Endodermal cell (in vitro differentiated cells): Measurements from ENCODE around the gene AKAP13. TPM values are rescaled to one million over a fixed set of nuclear protein-coding genes. Genes with fewer than 3 reads are reported as not detected.

Experiments
- DNase-seq: peaks from one replicate; pipeline ENCODE4 v3.0.0-alpha.2; 2017
- H3K27ac ChIP-seq: 2 replicates; pipeline ENCODE4 v1.5.1; 2013; ENCODE audit warnings: mild to moderate bottlenecking, low read depth, low read length, moderate library complexity
- H3K27me3 ChIP-seq: 2 replicates; pipeline ENCODE4 v1.6.1; 2013; ENCODE audit warnings: mild to moderate bottlenecking, low read length, moderate library complexity; ENCODE audit not compliant: insufficient read depth, control insufficient read depth, poor library complexity, severe bottlenecking
- H3K36me3 ChIP-seq: 2 replicates; pipeline ENCODE4 v1.7.0; 2013; ENCODE audit warnings: mild to moderate bottlenecking, low read length, moderate library complexity; ENCODE audit not compliant: control insufficient read depth, insufficient read depth
- H3K4me1 ChIP-seq: one replicate; pipeline ENCODE4 v1.7.0; 2013; ENCODE audit warnings: low read length; ENCODE audit not compliant: control insufficient read depth, insufficient read depth
- H3K4me3 ChIP-seq: 2 replicates; pipeline ENCODE4 v1.5.1; 2013; ENCODE audit warnings: mild to moderate bottlenecking, low read length, moderate library complexity
- H3K9ac ChIP-seq: 2 replicates; pipeline ENCODE4 v1.6.1; 2013; ENCODE audit warnings: mild to moderate bottlenecking, low read length, moderate library complexity; ENCODE audit not compliant: poor library complexity, severe bottlenecking; ENCODE audit errors: extremely low read depth
- H3K9me3 ChIP-seq: 2 replicates; pipeline ENCODE4 v1.6.1; 2013; ENCODE audit warnings: mild to moderate bottlenecking, low read length, moderate library complexity; ENCODE audit not compliant: control insufficient read depth
- H3K27ac Mint-ChIP-seq: 2 replicates; pipeline ENCODE4 v1.8.0; 2020; ENCODE audit warnings: mixed read lengths
- H3K27me3 Mint-ChIP-seq: 2 replicates; pipeline ENCODE4 v1.8.0; 2021; ENCODE audit warnings: mild to moderate bottlenecking, mixed read lengths; ENCODE audit not compliant: insufficient read depth
- H3K36me3 Mint-ChIP-seq: 2 replicates; pipeline ENCODE4 v1.8.0; 2020; ENCODE audit warnings: low read depth, mixed read lengths
- H3K4me1 Mint-ChIP-seq: 2 replicates; pipeline ENCODE4 v1.8.0; 2020; ENCODE audit warnings: mixed read lengths
- H3K4me3 Mint-ChIP-seq: 2 replicates; pipeline ENCODE4 v1.8.0; 2020; ENCODE audit warnings: mild to moderate bottlenecking, moderate library complexity, mixed read lengths
- H3K9me3 Mint-ChIP-seq: 2 replicates; pipeline ENCODE4 v1.8.0; 2020; ENCODE audit warnings: mild to moderate bottlenecking, mixed read lengths
- WGBS, 2 experiments: methylation state at CpG; one replicate each; pipeline versions ENCODE4 v1.1.5 to v1.1.7; 2013; ENCODE audit warnings: missing lambda C conversion rate in 2 of 2, mixed read lengths in 1 of 2; ENCODE audit not compliant: insufficient coverage in 1 of 2, insufficient read length in 1 of 2; 5-methylcytosine and 5-hydroxymethylcytosine counted together
- total RNA-seq, 2 donors: library from RNA; stranded (reverse); fragmentation: NEBNext Ultra II Directional in 1 of 2; extraction: Animal tissue kit (Norgen Biotek cat#: 25700) in 1 of 2; gene quantifications; 2 replicates in 1 of 2; 3 replicates in 1 of 2; pipeline ENCODE4 v1.2.1, GENCODE V29; 2021
- TF ChIP-seq, protein P1 (sequence below): fragments of 200-600 bp; sonication (generic); conservative IDR thresholded peaks from 2 replicates; pipeline ENCODE4 v1.5.0; 2021; ENCODE audit warnings: antibody characterized with exemption, mild to moderate bottlenecking

The AKAP13 gene
- total RNA-seq, 2 donors from 2014 or later: 115 to 131 TPM

DNA sequence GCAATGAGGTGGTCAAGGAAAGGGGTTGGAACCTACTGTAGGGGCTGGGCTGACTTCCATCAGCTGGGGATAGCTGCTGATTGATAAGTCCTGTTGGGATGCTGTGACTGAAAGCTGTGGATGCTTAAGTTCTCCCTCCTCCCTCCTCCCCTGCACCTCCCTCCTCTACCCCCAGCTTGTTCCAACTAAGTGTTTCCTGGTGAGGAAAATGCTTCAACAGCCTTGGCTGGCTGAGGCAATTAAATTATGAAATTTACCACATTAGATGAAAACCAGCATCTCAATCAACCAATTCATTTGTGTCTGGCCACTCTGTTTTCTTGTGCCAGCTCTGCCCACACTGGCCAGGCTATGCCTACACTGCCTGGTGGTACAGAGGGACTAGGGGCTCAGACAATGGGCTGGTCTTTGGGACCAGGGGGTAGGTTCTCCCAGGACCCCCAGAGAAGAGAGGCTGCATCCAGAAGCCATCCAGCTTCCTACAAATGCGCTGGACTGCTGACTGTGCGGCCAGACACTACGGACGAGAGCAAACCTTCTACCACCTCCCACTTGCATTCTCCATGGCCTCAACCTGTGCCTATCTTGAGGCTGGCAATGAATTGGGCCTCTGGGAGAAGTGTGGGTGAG, 411.8 kb downstream of the AKAP13 start:
- 96 to 100% methylated on average over 4 of the region's 4 CpGs for WGBS, 2 experiments
- Histone ChIP-seq H3K27ac (no peak overlapping the region), H3K36me3 (no peaks in the 10 kb centered on the region), H3K4me3 (peak overlapping the region; percentile 93), H3K27me3 (no peaks in the 10 kb centered on the region), H3K9me3 (no peaks in the 10 kb centered on the region), H3K4me1 (peaks cover 9% of the 10 kb centered on the region), H3K9ac (no peak overlapping the region)
- Mint-ChIP-seq H3K27ac (no peak overlapping the region), H3K36me3 (peaks cover 3% of the 10 kb centered on the region), H3K4me1 (peaks cover 29% of the 10 kb centered on the region), H3K4me3 (no peak overlapping the region), H3K9me3 (no peaks in the 10 kb centered on the region), H3K27me3 (peaks cover 7% of the 10 kb centered on the region)
- no peak for DNase-seq
- TF ChIP-seq, protein P1, sequence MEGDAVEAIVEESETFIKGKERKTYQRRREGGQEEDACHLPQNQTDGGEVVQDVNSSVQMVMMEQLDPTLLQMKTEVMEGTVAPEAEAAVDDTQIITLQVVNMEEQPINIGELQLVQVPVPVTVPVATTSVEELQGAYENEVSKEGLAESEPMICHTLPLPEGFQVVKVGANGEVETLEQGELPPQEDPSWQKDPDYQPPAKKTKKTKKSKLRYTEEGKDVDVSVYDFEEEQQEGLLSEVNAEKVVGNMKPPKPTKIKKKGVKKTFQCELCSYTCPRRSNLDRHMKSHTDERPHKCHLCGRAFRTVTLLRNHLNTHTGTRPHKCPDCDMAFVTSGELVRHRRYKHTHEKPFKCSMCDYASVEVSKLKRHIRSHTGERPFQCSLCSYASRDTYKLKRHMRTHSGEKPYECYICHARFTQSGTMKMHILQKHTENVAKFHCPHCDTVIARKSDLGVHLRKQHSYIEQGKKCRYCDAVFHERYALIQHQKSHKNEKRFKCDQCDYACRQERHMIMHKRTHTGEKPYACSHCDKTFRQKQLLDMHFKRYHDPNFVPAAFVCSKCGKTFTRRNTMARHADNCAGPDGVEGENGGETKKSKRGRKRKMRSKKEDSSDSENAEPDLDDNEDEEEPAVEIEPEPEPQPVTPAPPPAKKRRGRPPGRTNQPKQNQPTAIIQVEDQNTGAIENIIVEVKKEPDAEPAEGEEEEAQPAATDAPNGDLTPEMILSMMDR: no peak

GRCh38 chr15:85792912-85793590, 412.6 kb downstream of the AKAP13 start:
- Histone ChIP-seq H3K27ac (no peak overlapping the region), H3K36me3 (no peaks in the 10 kb centered on the region), H3K27me3 (no peaks in the 10 kb centered on the region), H3K4me1 (peaks cover 9% of the 10 kb centered on the region), H3K4me3 (peak overlapping the region; percentile 93), H3K9me3 (no peaks in the 10 kb centered on the region), H3K9ac (peak overlapping the region; percentile 75)
- DNase-seq: no peak
- Mint-ChIP-seq H3K27ac (no peak overlapping the region), H3K4me1 (peaks cover 29% of the 10 kb centered on the region), H3K36me3 (peaks cover 3% of the 10 kb centered on the region), H3K27me3 (peaks cover 8% of the 10 kb centered on the region), H3K4me3 (peak overlapping the region; percentile 80), H3K9me3 (no peaks in the 10 kb centered on the region)
- TF ChIP-seq, protein P1: no peak
- 69 to 86% methylated on average over 5 to 14 of the region's 14 CpGs for WGBS, 2 experiments

DNA sequence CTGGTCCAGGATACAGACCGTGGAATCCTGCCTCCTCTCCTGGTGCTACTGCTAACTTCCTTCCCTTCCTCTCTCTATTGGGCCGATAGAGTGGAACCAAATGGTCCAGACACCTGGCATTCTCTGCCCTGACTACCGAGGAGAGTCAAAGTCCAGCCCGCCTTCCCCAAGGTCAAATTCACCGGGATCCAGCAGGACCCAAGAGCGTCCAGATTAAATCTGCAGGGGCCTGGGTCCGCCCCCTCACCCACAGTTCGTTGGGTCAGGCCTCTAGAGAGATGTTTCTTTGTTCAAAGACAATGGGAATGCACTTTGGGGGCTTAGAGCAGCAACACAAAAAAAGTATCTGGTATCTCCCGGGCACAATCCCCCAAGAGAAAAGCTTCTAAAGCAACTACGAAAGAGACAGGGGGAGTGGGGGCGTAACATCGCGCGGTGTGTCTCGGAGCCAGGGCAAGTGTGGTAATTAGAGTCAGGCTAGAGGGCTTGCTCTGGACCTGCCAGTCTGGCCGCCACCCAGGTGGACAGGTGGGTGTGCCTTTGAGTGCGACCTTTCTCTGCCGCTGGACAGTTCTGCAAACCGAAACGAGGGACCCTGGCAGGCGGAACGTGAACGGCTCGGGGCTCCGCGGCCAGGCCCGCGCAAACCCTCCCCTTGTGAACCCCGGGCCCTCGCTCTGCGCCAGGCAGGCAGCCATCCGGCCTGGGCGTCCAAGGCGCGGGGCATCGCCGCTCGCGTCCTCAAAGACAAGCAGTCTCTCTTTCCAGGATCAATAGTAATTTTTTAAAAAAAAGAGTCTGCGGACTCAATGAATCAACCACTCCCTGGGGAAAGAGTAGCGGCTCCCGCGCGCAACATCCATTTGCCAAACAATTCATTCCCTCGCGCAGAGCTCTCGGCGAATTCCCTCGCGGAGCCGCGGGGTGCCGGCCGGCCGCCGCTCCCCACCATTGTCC, 413.5 kb downstream of the AKAP13 start:
- peak overlapping the region; percentile 75 for H3K9ac ChIP-seq
- H3K27ac Mint-ChIP-seq: peak overlapping the region; percentile 71
- no peaks in the 10 kb centered on the region for H3K9me3 Mint-ChIP-seq
- TF ChIP-seq, protein P1: no peak
- H3K4me3 Mint-ChIP-seq: peak overlapping the region; percentile 80
- peaks cover 3% of the 10 kb centered on the region for H3K36me3 Mint-ChIP-seq
- peak; percentile 73 for DNase-seq
- H3K9me3 ChIP-seq: no peaks in the 10 kb centered on the region
- peaks cover 11% of the 10 kb centered on the region for H3K27me3 Mint-ChIP-seq
- peak overlapping the region; percentile 88 for H3K27ac ChIP-seq
- no peaks in the 10 kb centered on the region for H3K27me3 ChIP-seq
- H3K4me1 ChIP-seq: peaks cover 9% of the 10 kb centered on the region
- peaks cover 29% of the 10 kb centered on the region for H3K4me1 Mint-ChIP-seq
- H3K4me3 ChIP-seq: peak overlapping the region; percentile 93
- no peaks in the 10 kb centered on the region for H3K36me3 ChIP-seq
- WGBS, 2 experiments: 1 to 4% methylated on average over 15 to 56 of the region's 56 CpGs
